Panc1 (cell line): ENCODE results near the gene LSM4. TPM values are rescaled to one million over a fixed set of nuclear protein-coding genes. Genes with fewer than 3 reads are reported as not detected.

Source experiments
- ATAC-seq: fragments of 200-7000 bp; cut with Tn5 transposase; 2 replicates; pipeline ENCODE4 v1.9.1; 2020; ENCODE audit warnings: mild to moderate bottlenecking, moderate library complexity
- BruUV-seq: library from RNA; stranded (reverse); fragments of 400-500 nt; replicated peaks from 2 replicates; lab custom pipeline; 2021; lab: Mats Ljungman, UMichigan
- CTCF ChIA-PET: fragments of 300-600 bp; sonication (Branson Sonifier 250); formaldehyde crosslinking; loops from one replicate; lab custom pipeline; 2022; ENCODE audit warnings: antibody characterized with exemption; lab: Charles Lee
- POLR2A ChIA-PET: fragments of 300-600 bp; sonication (Branson Sonifier 250); formaldehyde crosslinking; loops from one replicate; lab custom pipeline; 2022; ENCODE audit warnings: antibody characterized with exemption; lab: Charles Lee
- DNase-seq: peaks from one replicate; pipeline ENCODE4 v3.0.0-alpha.2; 2010; ENCODE audit warnings: low read depth, low spot score
- H3K27ac ChIP-seq: 2 replicates; pipeline ENCODE4 v1.5.1; 2011; ENCODE audit warnings: mild to moderate bottlenecking, low read length, inconsistent platforms
- H3K27me3 ChIP-seq: fragments of 200-500 bp; sonication (Bioruptor generic); 2 replicates; pipeline ENCODE4 v1.6.0; 2014; ENCODE audit warnings: low read length, inconsistent platforms; ENCODE audit not compliant: control insufficient read depth, insufficient read depth
- H3K36me3 ChIP-seq: fragments of 200-500 bp; sonication (Bioruptor generic); 2 replicates; pipeline ENCODE4 v1.5.1; 2014; ENCODE audit warnings: inconsistent platforms, mild to moderate bottlenecking, low read length, moderate library complexity; ENCODE audit not compliant: control insufficient read depth, insufficient read depth
- H3K4me1 ChIP-seq: 2 replicates; pipeline ENCODE4 v1.5.1; 2011; ENCODE audit warnings: inconsistent platforms, mild to moderate bottlenecking, low read length, moderate library complexity; ENCODE audit not compliant: control insufficient read depth, insufficient read depth
- H3K4me3 ChIP-seq, 2 experiments: 2 replicates each; pipeline ENCODE4 v1.5.1; 2011 to 2012; ENCODE audit warnings: low read depth in 2 of 2, low read length in 2 of 2, mild to moderate bottlenecking in 2 of 2, inconsistent platforms in 1 of 2, moderate library complexity in 1 of 2
- H3K9me3 ChIP-seq: fragments of 200-500 bp; sonication (Bioruptor generic); 2 replicates; pipeline ENCODE4 v1.5.1; 2014; ENCODE audit warnings: low read depth, mild to moderate bottlenecking, inconsistent platforms, low read length, moderate library complexity; ENCODE audit not compliant: control insufficient read depth, insufficient read depth
- CTCF ChIP-seq: fragments of 450-650 bp; IDR thresholded peaks from 2 replicates; pipeline ENCODE4 v1.5.1; 2017; ENCODE audit warnings: mild to moderate bottlenecking
- POLR2AphosphoS5 ChIP-seq: IDR thresholded peaks from 2 replicates; pipeline ENCODE4 v1.6.1; 2012; ENCODE audit warnings: mild to moderate bottlenecking, low read depth, low read length, moderate library complexity
- REST ChIP-seq, 2 experiments: IDR thresholded peaks; 2 replicates each; pipeline ENCODE4 v1.6.1; 2011 to 2012; ENCODE audit warnings: low read depth in 2 of 2, control low read depth in 1 of 2, low read length in 1 of 2, mild to moderate bottlenecking in 1 of 2, moderate library complexity in 1 of 2; ENCODE audit not compliant: insufficient read depth in 1 of 2
- SIN3A ChIP-seq: IDR thresholded peaks from 2 replicates; pipeline ENCODE4 v1.6.1; 2012; ENCODE audit warnings: low read depth, mild to moderate bottlenecking, low read length, moderate library complexity, borderline replicate concordance; ENCODE audit not compliant: insufficient read depth
- TCF7L2 ChIP-seq: IDR thresholded peaks from 2 replicates; pipeline ENCODE4 v1.6.1; 2011; ENCODE audit warnings: mild to moderate bottlenecking, low read depth, low read length, inconsistent platforms
- in situ Hi-C: cut with HindIII; loops from 2 replicates; pipeline ENCODE4 v1.10.0; 2016; ENCODE audit warnings: low sequenced_read_pairs, low pct_unique_long_range_greater_than_20kb
- intact Hi-C: fragments of 100-400 bp; cut with micrococcal nuclease; formaldehyde crosslinking; loops from one replicate; pipeline ENCODE4 v1.10.0; 2022; ENCODE audit not compliant: unreplicated experiment
- total RNA-seq: library from RNA; stranded (reverse); gene quantifications from one replicate; pipeline ENCODE4 v1.2.1, GENCODE V29; 2021; ENCODE audit not compliant: unreplicated experiment

The LSM4 gene
- total RNA-seq, 1 experiment from 2014 or later, result 209 TPM

GRCh38 chr19:18291019-18291524, 31.8 kb downstream of the LSM4 start:
- no peaks in the 10 kb centered on the region for H3K36me3 ChIP-seq
- intact Hi-C loops, result no loop called here
- ChIA-PET CTCF (no interaction called here), POLR2A (interaction anchor here (2.7 kb wide), 1 partner anchor 10 kb away, joined by 22 read pairs; the partner anchor contains the start of gene JUND)
- in situ Hi-C loops, result no loop called here
- no TSS peak for BruUV-seq
- peak overlapping the region; percentile 43 to 68 for H3K4me3 ChIP-seq
- H3K4me1 ChIP-seq, result peaks cover 23% of the 10 kb centered on the region
- peak overlapping the region; percentile 90 for H3K27ac ChIP-seq
- no peaks in the 10 kb centered on the region for H3K9me3 ChIP-seq
- TF ChIP-seq TCF7L2 (no peak), SIN3A (no peak), POLR2AphosphoS5 (no peak), CTCF (no peak)
- DNase-seq (no peak), ATAC-seq (no peak)
- no peaks in the 10 kb centered on the region for H3K27me3 ChIP-seq

GRCh38 chr19:18290302-18291018, 32.4 kb downstream of the LSM4 start:
- ChIA-PET POLR2A (no interaction called here), CTCF (no interaction called here)

More at GRCh38 chr19:18290302-18291018, 32.4 kb downstream of the LSM4 start:
- H3K9me3 ChIP-seq, result no peaks in the 10 kb centered on the region
- no peaks in the 10 kb centered on the region for H3K27me3 ChIP-seq
- H3K4me1 ChIP-seq, result peaks cover 23% of the 10 kb centered on the region
- in situ Hi-C loops, result no loop called here
- peak overlapping the region; percentile 90 for H3K27ac ChIP-seq
- DNase-seq, result no peak
- H3K4me3 ChIP-seq, result no peak overlapping the region
- H3K36me3 ChIP-seq, result no peaks in the 10 kb centered on the region
- no peak for ATAC-seq
- intact Hi-C loops, result no loop called here
- no peak for TF ChIP-seq CTCF
- TF ChIP-seq TCF7L2, result no peak
- no peak for TF ChIP-seq SIN3A
- TF ChIP-seq REST (IDR thresholded peaks at IDR 0.05; ENCODE audit: insufficient read depth in 1 of 2, low read depth in 2 of 2, low read length in 1 of 2), result no peak
- TF ChIP-seq POLR2AphosphoS5, result no peak
- no TSS peak for BruUV-seq
